Loucy (cell line): ENCODE measurements around the gene PXMP4.

Experiments
- H2AFZ ChIP-seq: fragments of 200-600 bp; sonication (generic); 2 replicates; pipeline ENCODE4 v1.6.0; 2016; ENCODE audit warnings: antibody characterized with exemption, mild to moderate bottlenecking, low read length, moderate library complexity
- H3F3A ChIP-seq: fragments of 200-600 bp; 2 replicates; pipeline ENCODE4 v1.6.0; 2016; ENCODE audit warnings: antibody characterized with exemption, low read depth, mild to moderate bottlenecking
- H3K27me3 ChIP-seq: fragments of 200-600 bp; sonication (generic); 2 replicates; pipeline ENCODE4 v1.6.1; 2014; ENCODE audit warnings: low read length, mild to moderate bottlenecking; ENCODE audit not compliant: insufficient read depth, poor library complexity, severe bottlenecking
- H3K36me3 ChIP-seq: fragments of 200-600 bp; sonication (generic); 2 replicates; pipeline ENCODE4 v1.6.1; 2016; ENCODE audit warnings: low read length; ENCODE audit not compliant: insufficient read depth
- H3K4me1 ChIP-seq: fragments of 200-600 bp; sonication (generic); 2 replicates; pipeline ENCODE4 v1.5.1; 2014; ENCODE audit warnings: low read length, mild to moderate bottlenecking; ENCODE audit not compliant: insufficient read depth, poor library complexity, severe bottlenecking
- H3K4me2 ChIP-seq: fragments of 200-600 bp; sonication (generic); 2 replicates; pipeline ENCODE4 v1.6.0; 2014; ENCODE audit warnings: antibody characterized with exemption, low read length, low read depth, mild to moderate bottlenecking; ENCODE audit not compliant: poor library complexity, severe bottlenecking
- H3K4me3 ChIP-seq: fragments of 200-600 bp; sonication (generic); 2 replicates; pipeline ENCODE4 v1.5.1; 2014; ENCODE audit warnings: low read length, mild to moderate bottlenecking, mixed read lengths; ENCODE audit not compliant: poor library complexity, severe bottlenecking
- H3K79me2 ChIP-seq: fragments of 200-600 bp; sonication (generic); 2 replicates; pipeline ENCODE4 v1.6.1; 2014; ENCODE audit warnings: low read length; ENCODE audit not compliant: insufficient read depth
- H3K9ac ChIP-seq: fragments of 200-600 bp; sonication (generic); 2 replicates; pipeline ENCODE4 v1.6.0; 2014; ENCODE audit warnings: mild to moderate bottlenecking, low read depth, low read length, moderate library complexity; ENCODE audit not compliant: poor library complexity, severe bottlenecking
- H3K9me2 ChIP-seq: fragments of 200-600 bp; sonication (generic); replicated peaks from 2 replicates; pipeline ENCODE4 v1.6.1; 2016; ENCODE audit warnings: low read depth, low read length, mixed read lengths
- H3K9me3 ChIP-seq: fragments of 200-600 bp; sonication (generic); 2 replicates; pipeline ENCODE4 v1.6.1; 2014; ENCODE audit warnings: mild to moderate bottlenecking, antibody characterized with exemption, low read length, low read depth; ENCODE audit not compliant: insufficient read depth
- H4K20me1 ChIP-seq: fragments of 200-600 bp; sonication (generic); 2 replicates; pipeline ENCODE4 v1.6.0; 2014; ENCODE audit warnings: antibody characterized with exemption, low read length, mild to moderate bottlenecking; ENCODE audit not compliant: insufficient read depth, poor library complexity, severe bottlenecking
- EZH2phosphoT487 ChIP-seq: fragments of 200-600 bp; IDR thresholded peaks from 2 replicates; pipeline ENCODE4 v1.6.1; 2018; ENCODE audit warnings: antibody characterized with exemption, mild to moderate bottlenecking, moderate library complexity, borderline replicate concordance
- TF ChIP-seq, protein P1 (sequence below): fragments of 200-600 bp; sonication (generic); conservative IDR thresholded peaks from 2 replicates; pipeline ENCODE4 v1.5.1; 2014; ENCODE audit warnings: mild to moderate bottlenecking, antibody characterized with exemption, low read length

The PXMP4 gene

DNA sequence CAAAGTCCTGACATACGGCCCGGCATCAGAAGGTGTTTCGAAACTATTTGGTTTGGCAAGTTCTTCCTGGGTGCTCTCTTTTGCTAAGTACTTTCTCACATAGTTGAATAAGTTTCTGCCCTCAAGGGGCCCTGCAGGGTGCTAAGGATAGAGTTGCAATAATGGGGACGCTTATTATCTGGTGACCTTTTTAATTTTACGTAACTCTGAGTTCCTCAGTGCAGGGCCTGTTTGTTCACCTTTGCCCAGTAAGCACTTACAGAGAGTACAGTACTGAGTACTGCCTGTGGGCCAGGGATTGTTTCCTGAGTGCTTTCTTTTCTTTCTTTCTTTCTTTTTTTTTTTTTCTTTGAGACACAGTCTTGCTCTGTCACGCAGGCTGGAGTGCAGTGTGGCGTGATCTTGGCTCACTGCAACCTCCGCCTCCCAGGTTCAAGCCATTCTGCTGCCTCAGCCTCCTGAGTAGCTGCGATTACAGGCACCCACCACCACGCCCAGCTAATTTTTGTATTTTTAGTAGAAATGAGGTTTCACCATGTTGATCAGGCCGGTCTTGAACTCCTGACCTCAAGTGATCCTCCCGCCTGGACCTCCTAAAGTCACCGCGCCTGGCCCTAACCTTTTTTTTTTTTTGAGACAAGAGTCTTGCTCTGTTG lies 4.5 kb upstream of the PXMP4 start:
- no peak overlapping the region for H2AFZ ChIP-seq
- no peaks in the 10 kb centered on the region for H3K9me3 ChIP-seq
- no peak overlapping the region for H3K4me2 ChIP-seq
- H3K79me2 ChIP-seq, result peaks cover 4% of the 10 kb centered on the region; the same call in 1 of the 2 replicates
- no peaks in the 10 kb centered on the region for H3K4me1 ChIP-seq
- H3F3A ChIP-seq, result no peaks in the 10 kb centered on the region
- TF ChIP-seq, protein P1, sequence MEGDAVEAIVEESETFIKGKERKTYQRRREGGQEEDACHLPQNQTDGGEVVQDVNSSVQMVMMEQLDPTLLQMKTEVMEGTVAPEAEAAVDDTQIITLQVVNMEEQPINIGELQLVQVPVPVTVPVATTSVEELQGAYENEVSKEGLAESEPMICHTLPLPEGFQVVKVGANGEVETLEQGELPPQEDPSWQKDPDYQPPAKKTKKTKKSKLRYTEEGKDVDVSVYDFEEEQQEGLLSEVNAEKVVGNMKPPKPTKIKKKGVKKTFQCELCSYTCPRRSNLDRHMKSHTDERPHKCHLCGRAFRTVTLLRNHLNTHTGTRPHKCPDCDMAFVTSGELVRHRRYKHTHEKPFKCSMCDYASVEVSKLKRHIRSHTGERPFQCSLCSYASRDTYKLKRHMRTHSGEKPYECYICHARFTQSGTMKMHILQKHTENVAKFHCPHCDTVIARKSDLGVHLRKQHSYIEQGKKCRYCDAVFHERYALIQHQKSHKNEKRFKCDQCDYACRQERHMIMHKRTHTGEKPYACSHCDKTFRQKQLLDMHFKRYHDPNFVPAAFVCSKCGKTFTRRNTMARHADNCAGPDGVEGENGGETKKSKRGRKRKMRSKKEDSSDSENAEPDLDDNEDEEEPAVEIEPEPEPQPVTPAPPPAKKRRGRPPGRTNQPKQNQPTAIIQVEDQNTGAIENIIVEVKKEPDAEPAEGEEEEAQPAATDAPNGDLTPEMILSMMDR, result no peak
- TF ChIP-seq EZH2phosphoT487, result no peak
- H3K4me3 ChIP-seq, result no peak overlapping the region
- no peaks in the 10 kb centered on the region for H3K36me3 ChIP-seq
- no peaks in the 10 kb centered on the region for H4K20me1 ChIP-seq
- no peaks in the 10 kb centered on the region for H3K27me3 ChIP-seq
- no peak overlapping the region for H3K9ac ChIP-seq
- H3K9me2 ChIP-seq, result no peaks in the 10 kb centered on the region

DNA sequence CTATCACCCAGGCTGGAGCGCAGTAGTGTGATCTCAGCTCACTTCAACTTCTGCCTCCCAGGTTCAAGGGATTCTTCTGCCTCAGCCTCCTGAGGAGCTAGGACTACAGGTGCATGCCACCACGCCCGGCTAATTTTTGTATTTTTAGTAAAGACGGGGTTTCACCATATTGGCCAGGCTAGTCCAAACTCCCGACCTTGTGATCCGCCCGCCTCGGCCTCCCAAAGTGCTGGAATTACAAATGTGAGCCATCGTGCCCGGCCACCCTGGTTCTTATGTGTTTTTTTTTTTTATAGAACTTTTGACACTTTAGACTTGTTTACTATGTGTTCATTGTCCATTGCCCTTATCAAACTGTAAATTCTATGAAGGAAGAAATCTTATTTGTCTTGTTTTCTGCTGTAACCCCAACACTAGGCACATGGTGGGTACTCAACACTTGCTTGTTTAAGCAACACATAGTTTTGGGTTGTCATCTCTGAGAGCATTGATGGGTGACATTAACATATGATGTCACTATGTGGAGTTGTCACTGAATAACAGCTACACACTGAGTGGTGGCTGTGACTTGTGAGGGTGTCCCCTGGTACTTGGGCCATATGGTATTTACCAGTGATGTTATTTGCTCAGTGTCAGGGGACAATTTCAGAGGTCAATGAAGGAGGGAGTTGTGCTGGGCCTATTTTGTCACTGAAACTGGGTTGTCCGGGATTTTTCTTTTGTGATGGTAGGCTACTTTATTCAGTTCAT lies 1.5 kb upstream of the PXMP4 start:
- Histone ChIP-seq H3K9ac (no peak overlapping the region), H3K4me3 (no peak overlapping the region), H3K4me2 (no peak overlapping the region), H3K79me2 (peaks cover 23% of the 10 kb centered on the region), H4K20me1 (no peaks in the 10 kb centered on the region), H3K36me3 (no peaks in the 10 kb centered on the region), H3K27me3 (no peaks in the 10 kb centered on the region), H2AFZ (no peak overlapping the region), H3K4me1 (peaks cover 12% of the 10 kb centered on the region), H3F3A (no peaks in the 10 kb centered on the region), H3K9me3 (no peaks in the 10 kb centered on the region), H3K9me2 (no peaks in the 10 kb centered on the region)
- TF ChIP-seq, protein P1, result no peak
- TF ChIP-seq EZH2phosphoT487, result no peak

DNA sequence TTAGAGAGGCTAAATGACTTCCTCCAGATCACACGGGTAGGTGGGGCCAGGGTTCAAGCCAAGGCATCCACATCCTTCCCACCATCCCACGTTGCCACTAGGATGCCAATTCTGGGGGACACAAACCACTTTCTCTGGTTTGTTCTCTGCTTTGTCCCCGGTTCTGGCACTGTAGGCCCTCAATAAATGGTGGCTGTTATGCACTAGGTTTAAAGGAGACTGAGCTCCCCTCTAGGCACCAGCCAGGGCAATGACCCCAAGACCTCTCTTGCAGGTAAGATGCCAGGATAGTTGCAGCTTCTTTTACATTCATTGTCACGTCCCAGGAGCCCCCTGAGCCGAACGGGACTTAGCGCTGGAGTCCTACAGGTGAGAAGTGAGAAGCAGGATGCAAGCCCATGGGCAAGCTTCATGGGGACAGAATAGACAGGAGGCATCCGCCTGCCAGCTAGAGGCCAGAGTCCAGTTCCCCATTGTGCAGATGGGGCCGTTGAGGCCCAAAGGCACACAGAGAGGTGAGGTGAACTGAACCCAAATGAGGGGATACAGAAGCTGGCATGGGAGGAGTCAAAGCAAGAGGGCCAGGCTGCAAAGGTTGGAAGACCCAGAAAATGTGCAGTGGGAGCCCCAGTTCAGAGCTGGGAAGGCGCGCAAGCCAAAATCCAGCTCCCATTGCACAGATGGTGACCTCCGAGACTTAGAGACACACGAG lies 677 bp downstream of the PXMP4 start:
- Histone ChIP-seq H3K9me3 (no peaks in the 10 kb centered on the region), H3F3A (no peaks in the 10 kb centered on the region), H3K79me2 (peaks cover 25% of the 10 kb centered on the region), H3K36me3 (no peaks in the 10 kb centered on the region), H3K27me3 (no peaks in the 10 kb centered on the region), H2AFZ (peak overlapping the region; percentile 97), H3K4me2 (peak overlapping the region; percentile 94), H4K20me1 (no peaks in the 10 kb centered on the region), H3K9me2 (no peaks in the 10 kb centered on the region), H3K9ac (peak overlapping the region; percentile 84), H3K4me1 (peaks cover 14% of the 10 kb centered on the region), H3K4me3 (peak overlapping the region; percentile 91)
- no peak for TF ChIP-seq EZH2phosphoT487
- TF ChIP-seq, protein P1, result no peak
